Ureter (tissue), 1 donor: Measurements from ENCODE around the gene PIWIL4. TPM values are rescaled to one million over a fixed set of nuclear protein-coding genes. Genes with fewer than 3 reads are reported as not detected.
A peak's percentile ranks its signal among the peaks of the same experiment; 100 is the strongest.

ENCODE experiments used
- DNase-seq: peaks from one replicate; pipeline ENCODE4 v3.0.0-alpha.2; 2020; ENCODE audit warnings: low spot score
- total RNA-seq: library from RNA; stranded (reverse); gene quantifications from one replicate; pipeline ENCODE4 v1.2.4, GENCODE V29; 2023
- donor health status: DM: yes; HTN: yes; CAD: no.

Gene PIWIL4
- total RNA-seq, result 3.7 TPM

GRCh38 chr11:94567181-94567670 lies at the start of gene PIWIL4:
Gene PIWIL4 (plus strand): TSS chr11:94567368. CDS start chr11:94567519, 151 bp downstream.
- no peak for DNase-seq

- no peak for DNase-seq
Observed at GRCh38 chr11:94518300-94518699, 48.9 kb upstream of the PIWIL4 start.

GRCh38 chr11:94519478-94520084 lies 47.6 kb upstream of the PIWIL4 start:
- no peak for DNase-seq

- DNase-seq, result no peak
Observed at GRCh38 chr11:94521684-94522083, 45.5 kb upstream of the PIWIL4 start.

- no peak for DNase-seq
Observed at GRCh38 chr11:94524341-94524740, 42.8 kb upstream of the PIWIL4 start.

- DNase-seq, result peak; percentile 66
Observed at GRCh38 chr11:94525546-94526324, 41.4 kb upstream of the PIWIL4 start.

GRCh38 chr11:94526645-94527438 lies 40.3 kb upstream of the PIWIL4 start:
- no peak for DNase-seq

- no peak for DNase-seq
Observed at GRCh38 chr11:94528551-94528950, 38.6 kb upstream of the PIWIL4 start.

- DNase-seq, result no peak
Observed at GRCh38 chr11:94532211-94532610, 35.0 kb upstream of the PIWIL4 start.

GRCh38 chr11:94533206-94533605 lies 34.0 kb upstream of the PIWIL4 start:
- DNase-seq, result no peak

- no peak for DNase-seq
Observed at GRCh38 chr11:94533696-94534630, 33.2 kb upstream of the PIWIL4 start.

GRCh38 chr11:94536386-94536785 lies 30.8 kb upstream of the PIWIL4 start:
- DNase-seq, result no peak

GRCh38 chr11:94537031-94537600 lies 30.1 kb upstream of the PIWIL4 start:
- DNase-seq, result no peak

- no peak for DNase-seq
Observed at GRCh38 chr11:94539420-94539819, 27.7 kb upstream of the PIWIL4 start.

GRCh38 chr11:94543695-94544645 lies 23.2 kb upstream of the PIWIL4 start, which contains the start of gene FUT4:
Gene FUT4 (plus strand): TSS chr11:94543921. CDS start chr11:94544134, 213 bp downstream.
- peak; percentile 88 for DNase-seq

- peak; percentile 53 for DNase-seq
Observed at GRCh38 chr11:94544646-94545263, 22.4 kb upstream of the PIWIL4 start.

- DNase-seq, result no peak
Observed at GRCh38 chr11:94545264-94546161, 21.7 kb upstream of the PIWIL4 start.

- DNase-seq, result no peak
Observed at GRCh38 chr11:94546162-94546470, 21.1 kb upstream of the PIWIL4 start.
